Stromal cell of bone marrow (primary cell): Measurements from ENCODE around the gene SSH3.

Experiments
- DNase-seq: peaks from one replicate; pipeline ENCODE4 v3.0.0-alpha.2; 2012; ENCODE audit warnings: low read depth

The SSH3 gene

GRCh38 chr11:67293090-67293489 is 10.2 kb upstream of the SSH3 start:
- DNase-seq = no peak

GRCh38 chr11:67295846-67296245 is 7.5 kb upstream of the SSH3 start:
- no peak for DNase-seq

- no peak for DNase-seq
Measured at GRCh38 chr11:67298786-67299185, 4.5 kb upstream of the SSH3 start.

- DNase-seq = no peak
Measured at GRCh38 chr11:67299471-67300191, 3.7 kb upstream of the SSH3 start.

- no peak for DNase-seq
Measured at GRCh38 chr11:67300256-67300755, 3.0 kb upstream of the SSH3 start.

- DNase-seq = no peak
Measured at GRCh38 chr11:67300756-67301312, 2.5 kb upstream of the SSH3 start.

GRCh38 chr11:67301313-67301921 is 1.9 kb upstream of the SSH3 start:
- no peak for DNase-seq

GRCh38 chr11:67301951-67302516 is 1.3 kb upstream of the SSH3 start:
- no peak for DNase-seq

GRCh38 chr11:67302571-67303131 is 679 bp upstream of the SSH3 start:
- no peak for DNase-seq

GRCh38 chr11:67303835-67304411 is 593 bp downstream of the SSH3 start:
- no peak for DNase-seq

- no peak for DNase-seq
Measured at GRCh38 chr11:67304511-67305113, 1.3 kb downstream of the SSH3 start.

GRCh38 chr11:67306769-67307544 is 3.6 kb downstream of the SSH3 start:
- DNase-seq = no peak

- DNase-seq = no peak
Measured at GRCh38 chr11:67307545-67308001, 4.2 kb downstream of the SSH3 start.

GRCh38 chr11:67308031-67308866 is 4.9 kb downstream of the SSH3 start:
- DNase-seq = no peak

- no peak for DNase-seq
Measured at GRCh38 chr11:67309166-67309565, 5.8 kb downstream of the SSH3 start.

- DNase-seq = no peak
Measured at GRCh38 chr11:67309661-67310061, 6.3 kb downstream of the SSH3 start.

- DNase-seq = no peak
Measured at GRCh38 chr11:67310246-67311050, 7.1 kb downstream of the SSH3 start.

GRCh38 chr11:67311051-67311555 is 7.8 kb downstream of the SSH3 start:
- DNase-seq = no peak

GRCh38 chr11:67311556-67312082 is 8.3 kb downstream of the SSH3 start:
- no peak for DNase-seq
